PC-9 (cell line): ENCODE data around the gene TENM4. TPM values are rescaled to one million over a fixed set of nuclear protein-coding genes. Genes with fewer than 3 reads are reported as not detected.

Source experiments
- BruUV-seq: library from RNA; stranded (reverse); fragments of 400-500 nt; replicated peaks from 2 replicates; lab custom pipeline; 2021; lab: Mats Ljungman, UMichigan
- CTCF ChIA-PET: fragments of 300-600 bp; sonication (Branson Sonifier 250); formaldehyde crosslinking; loops from one replicate; lab custom pipeline; 2022; ENCODE audit warnings: antibody characterized with exemption; lab: Charles Lee
- POLR2A ChIA-PET: fragments of 300-600 bp; sonication (Branson Sonifier 250); formaldehyde crosslinking; loops from one replicate; lab custom pipeline; 2022; ENCODE audit warnings: antibody characterized with exemption; ENCODE audit not compliant: unreplicated experiment; lab: Charles Lee
- DNase-seq, 2 experiments: peaks; one replicate each; pipeline versions ENCODE4 v3.0.0 to v3.0.0-alpha.2; 2015 to 2022; ENCODE audit warnings: mixed read lengths in 1 of 2
- H2AFZ ChIP-seq: fragments of 200-600 bp; sonication (generic); 2 replicates; pipeline ENCODE4 v1.8.1; 2017; ENCODE audit warnings: antibody characterized with exemption
- H3F3A ChIP-seq: fragments of 200-600 bp; sonication (generic); 2 replicates; pipeline ENCODE4 v1.8.1; 2017; ENCODE audit warnings: antibody characterized with exemption, mild to moderate bottlenecking, low read depth; ENCODE audit not compliant: insufficient read depth
- H3K27ac ChIP-seq: fragments of 200-600 bp; sonication (generic); 2 replicates; pipeline ENCODE4 v1.6.1; 2016; ENCODE audit warnings: mixed run types
- H3K27me3 ChIP-seq: fragments of 200-600 bp; sonication (generic); 2 replicates; pipeline ENCODE4 v1.6.1; 2016; ENCODE audit warnings: low read depth, mixed run types; ENCODE audit not compliant: insufficient read depth
- H3K36me3 ChIP-seq: fragments of 200-600 bp; sonication (generic); 2 replicates; pipeline ENCODE4 v1.6.1; 2016; ENCODE audit warnings: low read depth, mixed run types
- H3K4me1 ChIP-seq: fragments of 200-600 bp; sonication (generic); replicated peaks from 2 replicates; pipeline ENCODE4 v1.6.1; 2016; ENCODE audit warnings: mixed run types; ENCODE audit not compliant: insufficient read depth
- H3K4me2 ChIP-seq: fragments of 200-600 bp; sonication (generic); 2 replicates; pipeline ENCODE4 v1.6.1; 2017; ENCODE audit warnings: mixed run types
- H3K4me3 ChIP-seq: fragments of 200-600 bp; sonication (generic); 2 replicates; pipeline ENCODE4 v1.6.1; 2016; ENCODE audit warnings: mixed run types
- H3K79me2 ChIP-seq: fragments of 200-600 bp; sonication (generic); 2 replicates; pipeline ENCODE4 v1.6.1; 2017; ENCODE audit warnings: low read depth, mixed run types
- H3K9me2 ChIP-seq: fragments of 200-600 bp; sonication (generic); 2 replicates; pipeline ENCODE4 v1.8.1; 2017; ENCODE audit warnings: mild to moderate bottlenecking; ENCODE audit not compliant: insufficient read depth
- H3K9me3 ChIP-seq: fragments of 200-600 bp; sonication (generic); 2 replicates; pipeline ENCODE4 v1.8.1; 2016; ENCODE audit warnings: low read depth; ENCODE audit not compliant: insufficient read depth
- H4K20me1 ChIP-seq: fragments of 200-600 bp; sonication (generic); 2 replicates; pipeline ENCODE4 v1.8.1; 2017; ENCODE audit not compliant: insufficient read depth
- EZH2 ChIP-seq: fragments of 200-600 bp; sonication (generic); IDR thresholded peaks from 2 replicates; pipeline ENCODE4 v1.8.0; 2017; ENCODE audit warnings: antibody characterized with exemption, low read depth
- intact Hi-C: fragments of 100-400 bp; cut with micrococcal nuclease; formaldehyde crosslinking; loops from one replicate; pipeline ENCODE4 v1.10.0; 2022; ENCODE audit not compliant: unreplicated experiment
- total RNA-seq: library from RNA; stranded (reverse); gene quantifications from 2 replicates; pipeline ENCODE4 v1.2.3, GENCODE V29; 2021
- TF ChIP-seq, protein P1 (sequence below): fragments of 200-600 bp; sonication (generic); conservative IDR thresholded peaks from 2 replicates; pipeline ENCODE4 v1.6.1; 2017; ENCODE audit warnings: mixed run types, antibody characterized with exemption, mild to moderate bottlenecking, moderate library complexity

Gene TENM4
- total RNA-seq, 1 experiment from 2014 or later, result not detected

DNA sequence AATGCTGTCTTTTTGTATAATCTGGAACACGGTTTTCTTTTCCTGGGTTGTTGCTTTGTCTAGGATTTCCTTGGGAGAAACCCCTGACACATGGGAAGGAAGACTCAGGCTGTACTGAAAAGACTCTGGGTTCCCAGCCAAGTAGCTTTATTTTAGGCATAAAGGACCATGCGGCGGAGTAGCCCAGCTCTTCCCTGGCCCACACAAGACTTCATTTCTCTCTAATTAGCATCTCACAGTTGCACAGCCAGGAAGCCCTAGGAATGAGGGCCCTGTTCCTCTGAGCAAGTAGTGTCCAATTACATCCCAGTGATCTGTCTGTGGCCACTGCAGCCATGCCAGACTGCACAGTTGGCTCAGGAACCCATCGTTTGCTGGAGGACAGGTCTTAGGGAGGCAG lies 319.5 kb downstream of the TENM4 start:
- no peak for DNase-seq
- Histone ChIP-seq H3K27ac (no peak overlapping the region), H3K4me3 (no peak overlapping the region), H3K9me2 (no peaks in the 10 kb centered on the region), H2AFZ (no peak overlapping the region), H3K9me3 (no peaks in the 10 kb centered on the region), H3K4me2 (no peak overlapping the region), H3K79me2 (no peaks in the 10 kb centered on the region), H3K4me1 (no peaks in the 10 kb centered on the region), H3K27me3 (peaks cover 17% of the 10 kb centered on the region; the same call in 1 of the 2 replicates), H3K36me3 (no peaks in the 10 kb centered on the region), H3F3A (no peaks in the 10 kb centered on the region), H4K20me1 (no peaks in the 10 kb centered on the region)
- BruUV-seq, result no TSS peak
- intact Hi-C loops, result no loop called here
- ChIA-PET POLR2A (no interaction called here), CTCF (no interaction called here)
- no peak for TF ChIP-seq EZH2
- TF ChIP-seq, protein P1, sequence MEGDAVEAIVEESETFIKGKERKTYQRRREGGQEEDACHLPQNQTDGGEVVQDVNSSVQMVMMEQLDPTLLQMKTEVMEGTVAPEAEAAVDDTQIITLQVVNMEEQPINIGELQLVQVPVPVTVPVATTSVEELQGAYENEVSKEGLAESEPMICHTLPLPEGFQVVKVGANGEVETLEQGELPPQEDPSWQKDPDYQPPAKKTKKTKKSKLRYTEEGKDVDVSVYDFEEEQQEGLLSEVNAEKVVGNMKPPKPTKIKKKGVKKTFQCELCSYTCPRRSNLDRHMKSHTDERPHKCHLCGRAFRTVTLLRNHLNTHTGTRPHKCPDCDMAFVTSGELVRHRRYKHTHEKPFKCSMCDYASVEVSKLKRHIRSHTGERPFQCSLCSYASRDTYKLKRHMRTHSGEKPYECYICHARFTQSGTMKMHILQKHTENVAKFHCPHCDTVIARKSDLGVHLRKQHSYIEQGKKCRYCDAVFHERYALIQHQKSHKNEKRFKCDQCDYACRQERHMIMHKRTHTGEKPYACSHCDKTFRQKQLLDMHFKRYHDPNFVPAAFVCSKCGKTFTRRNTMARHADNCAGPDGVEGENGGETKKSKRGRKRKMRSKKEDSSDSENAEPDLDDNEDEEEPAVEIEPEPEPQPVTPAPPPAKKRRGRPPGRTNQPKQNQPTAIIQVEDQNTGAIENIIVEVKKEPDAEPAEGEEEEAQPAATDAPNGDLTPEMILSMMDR, result no peak

DNA sequence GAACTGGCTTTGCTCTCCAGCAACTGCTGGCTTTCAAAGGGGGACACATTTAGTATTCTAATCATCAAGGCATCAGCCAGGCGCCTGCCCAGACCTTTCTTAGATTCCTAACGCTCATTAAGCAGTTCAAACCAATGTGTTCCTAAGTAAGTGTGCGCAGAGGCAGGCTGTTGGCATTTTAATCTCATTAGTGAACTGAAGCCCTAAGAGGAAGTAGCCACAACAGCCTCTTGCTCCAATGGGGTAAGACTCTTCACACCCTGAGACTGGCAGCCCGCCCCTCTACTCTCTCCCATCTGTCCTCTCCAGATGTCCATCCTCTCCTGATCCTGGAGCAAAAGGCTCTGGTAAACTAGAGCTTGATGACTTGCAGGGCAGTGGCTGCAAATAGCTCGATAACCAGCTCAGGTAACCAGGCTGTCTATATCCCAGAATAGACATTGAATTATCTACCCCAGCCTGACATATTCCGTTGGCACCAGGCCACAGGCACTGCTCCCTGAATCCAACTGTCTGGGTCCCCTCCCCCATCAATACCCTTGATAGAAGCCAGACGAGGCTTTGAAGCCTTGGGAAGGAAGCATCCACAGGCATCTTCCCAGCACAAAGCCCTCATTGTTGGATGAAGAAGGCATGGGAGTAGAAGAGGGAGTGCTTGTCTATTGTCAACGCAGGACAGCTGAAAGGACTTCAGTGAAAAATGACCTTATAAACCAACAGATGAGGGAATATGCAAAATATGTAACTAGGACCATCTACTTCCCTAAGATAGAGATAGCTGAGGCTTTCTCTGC lies 321.1 kb downstream of the TENM4 start:
- Histone ChIP-seq H3K79me2 (no peaks in the 10 kb centered on the region), H3K4me3 (no peak overlapping the region), H3K36me3 (no peaks in the 10 kb centered on the region), H3K9me3 (no peaks in the 10 kb centered on the region), H2AFZ (no peak overlapping the region), H3F3A (no peaks in the 10 kb centered on the region), H3K27me3 (peaks cover 17% of the 10 kb centered on the region; the same call in 1 of the 2 replicates), H4K20me1 (no peaks in the 10 kb centered on the region), H3K4me1 (no peaks in the 10 kb centered on the region), H3K27ac (no peak overlapping the region), H3K4me2 (no peak overlapping the region), H3K9me2 (no peaks in the 10 kb centered on the region)
- ChIA-PET CTCF (no interaction called here), POLR2A (no interaction called here)
- intact Hi-C loops, result no loop called here
- no TSS peak for BruUV-seq
- no peak for DNase-seq
- TF ChIP-seq, protein P1, result no peak
- TF ChIP-seq EZH2, result no peak

DNA sequence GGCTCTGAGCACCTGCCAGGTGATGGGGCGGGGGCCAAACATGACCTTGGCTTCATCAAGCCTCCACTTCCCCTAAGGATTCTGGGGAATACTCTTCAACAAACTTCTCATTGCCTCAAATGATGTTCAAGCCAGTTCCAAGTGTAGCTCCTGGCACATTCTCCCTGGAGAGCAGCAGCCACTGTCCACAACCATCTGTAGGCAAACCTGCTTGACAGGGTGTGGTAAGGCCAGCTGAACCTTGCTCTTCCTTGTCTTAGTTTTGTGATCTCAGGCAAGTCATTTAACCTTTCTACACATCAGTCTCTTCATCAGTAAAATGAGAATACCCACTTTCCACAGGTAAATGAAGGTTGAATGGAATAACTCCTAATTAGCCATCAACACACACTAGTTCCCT lies 323.3 kb downstream of the TENM4 start:
- no peaks in the 10 kb centered on the region for H3F3A ChIP-seq
- H3K27me3 ChIP-seq, result peaks cover 8% of the 10 kb centered on the region; the same call in 1 of the 2 replicates
- H3K4me3 ChIP-seq, result no peak overlapping the region
- no peak overlapping the region for H2AFZ ChIP-seq
- H3K4me1 ChIP-seq, result no peaks in the 10 kb centered on the region
- no peaks in the 10 kb centered on the region for H4K20me1 ChIP-seq
- BruUV-seq, result no TSS peak
- intact Hi-C loops, result no loop called here
- H3K9me3 ChIP-seq, result no peaks in the 10 kb centered on the region
- H3K79me2 ChIP-seq, result no peaks in the 10 kb centered on the region
- no peaks in the 10 kb centered on the region for H3K36me3 ChIP-seq
- H3K9me2 ChIP-seq, result no peaks in the 10 kb centered on the region
- POLR2A ChIA-PET, result no interaction called here
- H3K27ac ChIP-seq, result no peak overlapping the region
- CTCF ChIA-PET, result no interaction called here
- no peak for DNase-seq
- TF ChIP-seq, protein P1, result no peak
- no peak for TF ChIP-seq EZH2
- H3K4me2 ChIP-seq, result no peak overlapping the region
